GM18502 (cell line): ENCODE measurements around the gene SHQ1.

Experiments
- ATAC-seq: cut with Tn5 transposase; IDR thresholded peaks from one replicate; pipeline ENCODE4 v1.9.1; 2021; ENCODE audit warnings: mild to moderate bottlenecking; ENCODE audit not compliant: unreplicated experiment, poor library complexity

Gene SHQ1

DNA sequence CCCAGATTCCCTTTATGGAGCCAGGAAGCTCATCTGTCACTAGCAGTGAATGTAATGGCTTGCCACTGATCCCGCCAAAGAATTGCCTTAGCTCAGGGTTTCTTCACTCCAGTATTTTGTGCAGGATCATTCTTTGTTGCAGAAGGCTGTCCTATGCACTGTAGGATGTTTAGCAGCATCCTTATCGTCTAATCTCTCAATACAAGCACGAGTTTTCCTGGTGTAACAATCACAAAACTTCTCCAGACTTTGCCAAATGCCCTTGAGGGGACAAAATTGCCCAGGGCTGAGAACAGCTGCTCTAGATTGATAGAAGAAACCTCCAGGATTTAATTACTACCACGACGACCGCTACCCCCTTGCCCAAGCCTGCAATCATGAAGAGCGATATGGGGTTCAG lies 6.8 kb upstream of the SHQ1 start:
- no peak for ATAC-seq

DNA sequence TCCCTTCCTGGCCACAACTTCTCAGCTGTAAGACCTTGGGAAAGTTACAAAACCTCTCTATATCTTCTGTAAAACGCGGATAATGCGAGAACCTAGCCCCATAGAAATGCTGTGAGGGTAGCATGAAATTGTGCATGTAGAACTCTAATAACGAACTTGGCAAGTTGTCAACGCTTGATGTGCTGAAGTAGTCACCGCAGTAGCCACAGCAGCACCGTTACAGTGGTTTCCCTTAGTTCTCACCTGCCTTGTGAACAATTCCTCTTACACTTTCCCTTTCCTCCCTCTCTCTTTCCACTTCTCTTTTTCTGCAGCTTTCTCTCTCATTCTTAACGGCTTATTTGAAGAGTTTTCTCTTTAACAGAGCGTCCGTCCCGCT lies 447 bp upstream of the SHQ1 start:
- peak; percentile 53 for ATAC-seq

GRCh38 chr3:72847282-72847681 lies 963 bp downstream of the SHQ1 start:
- ATAC-seq, result no peak

DNA sequence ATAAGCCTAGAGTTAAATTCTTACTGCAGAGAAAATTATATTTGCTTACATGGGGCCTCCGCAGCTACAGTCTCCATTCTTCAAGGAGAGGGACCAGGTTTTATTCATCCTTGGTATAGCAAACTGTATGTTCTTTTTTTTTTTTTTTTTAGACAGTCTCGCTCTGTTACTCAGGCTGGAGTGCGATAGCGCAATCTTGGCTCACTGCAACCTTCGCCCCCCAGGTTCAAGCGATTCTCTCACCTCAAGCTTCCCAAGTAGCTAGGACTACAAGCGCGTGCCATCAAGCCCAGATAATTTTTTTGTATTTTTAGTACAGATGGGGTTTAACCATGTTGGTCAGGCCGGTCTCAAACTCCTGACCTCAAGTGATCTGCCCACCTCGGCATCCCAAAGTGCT lies 2.1 kb downstream of the SHQ1 start:
- ATAC-seq, result no peak

DNA sequence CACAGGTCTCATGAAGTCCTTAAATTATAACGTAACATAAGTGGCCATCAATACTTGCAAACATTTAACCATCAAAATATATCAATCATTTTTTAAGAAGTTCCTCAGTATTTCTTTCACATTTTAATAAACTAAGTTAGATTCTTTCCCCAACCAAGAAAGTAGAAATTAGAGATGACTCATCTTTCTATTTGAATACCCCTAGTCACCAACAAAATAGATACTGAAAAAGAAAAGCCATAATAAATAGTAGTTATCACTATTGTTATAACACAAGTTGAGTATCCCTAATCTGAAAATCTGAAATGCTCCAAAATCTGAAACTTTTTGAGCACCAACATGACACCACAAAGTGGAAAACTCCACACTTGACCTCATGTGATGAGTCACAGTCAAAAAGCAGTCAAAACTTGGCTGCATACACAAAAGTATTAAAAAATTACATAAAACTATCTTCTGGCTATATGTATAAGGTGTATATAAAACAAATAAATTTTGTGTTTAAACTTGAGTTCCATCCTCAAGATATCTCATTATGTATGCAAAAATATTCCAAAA lies 3.7 kb downstream of the SHQ1 start:
- ATAC-seq, result peak; percentile 31

DNA sequence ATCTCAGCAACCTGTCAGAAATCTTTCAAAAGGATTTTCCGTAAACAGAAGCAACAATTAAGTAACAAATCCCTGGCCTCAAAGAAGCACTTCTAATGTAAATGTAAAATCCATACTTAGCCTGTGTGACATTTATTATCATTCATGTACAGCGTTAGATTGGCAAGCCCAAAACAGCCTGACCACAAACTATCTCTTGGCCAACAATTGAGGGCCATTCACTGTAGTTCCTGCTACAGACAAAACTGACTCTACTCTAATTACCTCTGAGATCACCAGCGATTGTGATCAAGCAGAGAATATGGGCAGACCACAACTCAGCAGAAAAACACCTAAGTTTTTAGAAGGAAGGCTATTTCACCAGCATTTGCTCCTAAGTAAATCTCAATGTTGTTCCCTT lies 9.2 kb downstream of the SHQ1 start:
- ATAC-seq, result no peak

DNA sequence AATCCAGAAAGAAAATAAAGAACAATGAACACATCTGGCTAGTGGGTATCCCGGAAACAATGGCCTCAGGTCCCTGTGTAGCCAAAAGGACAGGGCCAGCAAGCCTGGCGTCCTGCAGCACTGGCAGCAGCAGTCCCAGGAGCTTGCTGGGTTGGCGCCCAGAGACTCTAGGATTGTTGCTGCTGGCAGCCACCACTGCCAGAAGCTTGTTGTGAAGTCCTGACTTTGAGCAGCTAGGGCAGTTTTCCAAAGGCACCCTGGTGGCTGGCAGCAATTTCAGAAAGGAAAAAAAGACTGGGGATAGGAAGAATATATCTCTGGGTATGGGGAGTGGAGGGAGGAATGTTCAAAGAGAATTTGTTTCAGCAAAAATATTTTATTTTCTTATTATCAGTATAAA lies 11.3 kb downstream of the SHQ1 start:
- ATAC-seq, result no peak

DNA sequence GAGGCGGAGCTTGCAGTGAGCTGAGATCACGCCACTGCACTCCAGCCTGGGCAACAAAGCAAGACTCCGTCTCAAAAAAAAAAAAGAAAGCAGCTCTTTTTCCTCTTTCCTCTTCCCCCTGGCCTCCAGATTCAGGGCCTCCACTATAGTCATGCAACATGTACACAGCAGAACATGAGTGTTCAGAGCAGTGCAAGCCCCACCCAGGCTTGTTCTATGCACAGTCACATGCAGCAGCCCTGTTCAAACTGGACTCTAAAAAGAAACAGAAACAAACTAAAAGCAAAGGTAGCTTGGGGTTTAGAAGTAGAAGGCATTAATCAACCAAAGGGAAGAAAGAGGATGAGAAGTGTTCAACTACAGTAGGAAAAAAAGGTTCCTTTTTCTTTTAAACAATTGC lies 11.8 kb downstream of the SHQ1 start:
- no peak for ATAC-seq

GRCh38 chr3:72830452-72831223 lies 17.6 kb downstream of the SHQ1 start:
- no peak for ATAC-seq

DNA sequence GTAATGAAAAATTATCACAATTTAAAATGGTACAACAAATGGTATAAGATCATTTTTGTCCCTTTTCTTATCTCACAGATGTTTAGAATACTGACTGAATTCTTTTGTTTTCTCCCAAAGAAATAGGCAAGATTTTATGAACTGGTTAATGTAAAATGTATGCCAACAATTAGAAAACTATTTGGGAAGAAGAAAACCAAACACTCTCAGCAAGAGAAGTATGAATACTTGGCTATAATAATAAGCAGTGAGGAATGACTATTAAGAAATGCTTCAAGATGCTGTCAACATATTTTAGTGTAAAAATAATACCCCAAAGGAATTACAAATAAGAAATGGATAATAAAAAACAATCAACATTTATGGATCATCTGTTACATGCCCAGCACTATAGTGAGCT lies 18.5 kb downstream of the SHQ1 start:
- no peak for ATAC-seq

GRCh38 chr3:72821161-72821781 lies 27.0 kb downstream of the SHQ1 start:
- ATAC-seq, result peak; percentile 29

GRCh38 chr3:72820415-72820814 lies 27.8 kb downstream of the SHQ1 start:
- no peak for ATAC-seq

DNA sequence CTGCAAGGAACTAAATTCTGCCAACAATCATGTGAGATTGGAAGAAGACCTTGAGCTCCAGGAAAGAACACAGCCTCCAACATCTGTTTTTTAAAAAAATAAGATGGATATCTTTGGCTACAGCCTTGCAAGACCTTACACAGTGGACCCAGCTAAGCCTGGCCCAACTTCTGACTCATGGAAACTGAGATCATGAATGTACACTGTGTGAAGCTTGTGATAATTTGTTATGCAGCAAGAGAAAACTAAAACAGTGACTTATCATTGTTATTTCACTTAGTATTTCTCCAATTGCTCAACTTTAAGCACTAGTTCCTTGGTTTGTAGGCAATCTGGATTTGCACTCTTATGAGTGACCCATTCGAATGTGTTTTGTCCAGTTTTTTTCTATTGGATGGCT lies 29.3 kb downstream of the SHQ1 start:
- no peak for ATAC-seq

- no peak for ATAC-seq
These were observed 30.0 kb downstream of the SHQ1 start for GRCh38 chr3:72818092-72818773.

- ATAC-seq, result peak; percentile 69
These were observed 31.3 kb downstream of the SHQ1 start for GRCh38 chr3:72816862-72817355.

DNA sequence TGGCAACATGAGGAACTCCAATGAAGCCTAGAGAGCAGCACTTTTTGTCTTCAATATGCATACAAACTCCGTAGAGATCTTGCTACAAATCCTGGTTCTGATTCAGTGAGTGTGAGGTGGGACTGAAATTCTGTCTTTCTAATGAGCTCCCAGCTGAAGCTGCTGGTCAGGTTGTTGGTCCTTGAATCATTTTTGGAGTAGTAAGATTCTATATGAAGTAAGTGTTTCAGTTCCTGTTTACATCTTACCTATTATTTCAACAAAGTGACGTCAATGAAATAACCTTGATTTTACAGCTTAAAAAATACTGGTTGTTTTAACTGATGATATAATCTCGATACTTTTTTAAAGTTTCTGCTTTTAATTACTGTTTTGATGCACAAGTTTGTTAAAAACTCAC lies 33.9 kb downstream of the SHQ1 start:
- peak; percentile 60 for ATAC-seq

DNA sequence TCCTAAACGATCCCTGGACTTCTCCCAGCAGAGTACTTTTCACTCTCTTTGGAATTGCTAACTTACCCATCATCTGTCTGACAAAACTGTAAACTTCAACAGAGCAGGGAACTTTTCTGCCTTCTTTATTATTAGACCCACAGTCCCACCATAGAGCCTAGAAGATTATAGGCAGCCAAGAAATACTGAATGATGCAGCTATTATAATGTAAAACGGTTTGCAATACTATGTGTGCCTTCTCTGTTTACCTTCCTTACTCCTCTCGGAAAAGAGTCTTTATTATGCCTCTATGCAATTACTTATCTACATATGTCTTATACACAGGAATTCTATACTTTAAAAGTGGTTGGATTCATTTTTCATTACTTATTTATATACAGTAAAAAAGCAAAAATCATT lies 36.0 kb downstream of the SHQ1 start:
- no peak for ATAC-seq

DNA sequence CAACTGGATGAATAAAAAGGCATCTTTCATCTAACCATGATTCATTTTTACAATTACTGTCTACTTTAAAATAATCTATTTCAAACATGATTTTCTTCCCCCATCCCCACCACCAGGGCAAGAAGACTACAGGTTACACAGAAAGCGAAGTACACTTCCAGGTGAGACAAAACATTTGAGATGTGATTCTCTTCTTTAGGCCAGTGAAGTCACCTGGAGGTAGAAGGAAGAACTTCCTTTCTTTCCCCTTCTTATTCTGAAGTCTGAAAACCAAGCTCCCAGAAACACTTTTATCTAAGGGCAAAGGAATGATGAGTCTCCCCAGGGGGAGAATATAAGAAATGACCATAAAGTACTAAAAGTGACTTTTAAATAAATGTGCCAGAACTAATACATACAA lies 36.7 kb downstream of the SHQ1 start:
- ATAC-seq, result no peak

DNA sequence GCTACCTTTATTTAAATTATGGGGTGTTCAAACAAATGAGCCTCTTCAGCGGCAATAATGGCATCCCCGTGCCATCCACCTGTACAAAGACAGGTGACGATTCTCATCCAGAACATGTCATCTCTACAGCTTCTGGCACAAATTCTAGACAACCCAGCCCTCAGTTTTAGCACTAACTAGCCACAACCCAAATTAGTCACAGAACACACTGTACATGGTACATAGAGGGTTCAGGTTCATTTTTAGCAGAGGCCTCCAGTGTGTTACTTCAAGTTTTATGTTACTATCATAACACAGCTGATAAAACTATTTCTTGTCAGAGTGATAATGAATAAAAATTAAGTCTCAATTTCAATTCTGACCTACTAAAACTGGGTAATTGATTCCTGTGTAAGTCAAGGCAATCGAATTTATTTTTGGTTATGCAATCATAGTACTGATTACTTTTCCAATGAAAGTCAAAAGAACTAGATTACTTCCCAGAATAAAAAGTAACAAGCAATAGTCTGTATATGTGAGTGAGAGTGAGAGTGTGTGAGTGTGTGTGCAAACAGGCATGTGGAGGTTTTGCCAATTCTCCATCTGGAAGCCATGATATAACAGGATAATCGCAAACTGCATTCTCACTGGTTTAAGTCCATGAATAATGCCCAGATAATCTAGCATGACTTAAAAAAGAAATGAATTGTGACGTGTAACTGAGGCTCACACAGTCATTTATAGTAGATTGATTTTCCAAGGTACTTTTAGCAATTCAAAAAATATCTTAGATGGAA lies 37.4 kb downstream of the SHQ1 start:
- ATAC-seq, result no peak

GRCh38 chr3:72810063-72810462 lies 38.2 kb downstream of the SHQ1 start:
- no peak for ATAC-seq
